ENCODE measurements around the gene SLC25A3.

DNA sequence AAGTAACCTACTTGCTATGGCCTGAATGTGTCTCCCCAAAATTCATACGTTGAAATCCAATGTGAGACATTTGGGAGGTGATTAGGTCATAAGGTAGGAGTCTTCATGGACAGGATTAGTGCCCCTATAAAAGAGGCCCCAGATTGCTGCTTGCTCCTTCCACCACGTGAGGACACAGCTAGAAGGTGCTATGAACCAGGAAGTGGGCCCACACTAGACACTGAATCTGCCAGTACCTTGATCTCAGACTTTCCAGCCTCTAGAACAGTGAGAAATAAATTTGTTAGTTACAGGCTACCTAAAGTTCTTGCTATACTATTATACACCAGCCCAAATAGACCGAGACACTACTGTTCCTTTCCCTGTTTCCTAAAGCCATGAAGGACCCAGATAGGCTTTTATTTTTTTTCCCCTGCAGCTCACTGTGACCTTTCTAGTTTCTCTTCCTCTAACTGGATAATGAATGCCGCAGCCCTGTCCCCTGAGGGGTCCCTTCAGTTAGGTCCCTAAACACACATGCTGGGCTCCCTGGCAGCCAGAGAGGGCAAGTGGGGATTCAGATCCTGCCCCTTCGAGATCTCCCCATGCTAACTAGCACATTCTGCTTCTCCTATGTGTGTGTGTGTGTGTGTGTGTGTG, 19.3 kb downstream of the SLC25A3 start:
- TF ChIP-seq, protein P1, sequence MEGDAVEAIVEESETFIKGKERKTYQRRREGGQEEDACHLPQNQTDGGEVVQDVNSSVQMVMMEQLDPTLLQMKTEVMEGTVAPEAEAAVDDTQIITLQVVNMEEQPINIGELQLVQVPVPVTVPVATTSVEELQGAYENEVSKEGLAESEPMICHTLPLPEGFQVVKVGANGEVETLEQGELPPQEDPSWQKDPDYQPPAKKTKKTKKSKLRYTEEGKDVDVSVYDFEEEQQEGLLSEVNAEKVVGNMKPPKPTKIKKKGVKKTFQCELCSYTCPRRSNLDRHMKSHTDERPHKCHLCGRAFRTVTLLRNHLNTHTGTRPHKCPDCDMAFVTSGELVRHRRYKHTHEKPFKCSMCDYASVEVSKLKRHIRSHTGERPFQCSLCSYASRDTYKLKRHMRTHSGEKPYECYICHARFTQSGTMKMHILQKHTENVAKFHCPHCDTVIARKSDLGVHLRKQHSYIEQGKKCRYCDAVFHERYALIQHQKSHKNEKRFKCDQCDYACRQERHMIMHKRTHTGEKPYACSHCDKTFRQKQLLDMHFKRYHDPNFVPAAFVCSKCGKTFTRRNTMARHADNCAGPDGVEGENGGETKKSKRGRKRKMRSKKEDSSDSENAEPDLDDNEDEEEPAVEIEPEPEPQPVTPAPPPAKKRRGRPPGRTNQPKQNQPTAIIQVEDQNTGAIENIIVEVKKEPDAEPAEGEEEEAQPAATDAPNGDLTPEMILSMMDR (IDR thresholded peaks at IDR 0.05): no peak
- TF ChIP-seq POLR2AphosphoS5 (IDR thresholded peaks at IDR 0.05; ENCODE audit: insufficient read depth in 1 of 2, low read depth in 1 of 2) (no peak), POLR2A (IDR thresholded peaks at IDR 0.05) (no peak)
